IMR-90 (cell line): ENCODE data around the gene REC114. TPM values are rescaled to one million over a fixed set of nuclear protein-coding genes. Genes with fewer than 3 reads are reported as not detected.

Experiments
- ATAC-seq: fragments of 200-7000 bp; cut with Tn5 transposase; 2 replicates; pipeline ENCODE4 v1.9.1; 2020; ENCODE audit warnings: low read depth, mild to moderate bottlenecking, moderate library complexity
- BruUV-seq: library from RNA; stranded (reverse); fragments of 400-500 nt; replicated peaks from 2 replicates; lab custom pipeline; 2021; lab: Mats Ljungman, UMichigan
- CTCF ChIA-PET: fragments of 300-600 bp; formaldehyde crosslinking; extraction: SDS; loops from one replicate; lab custom pipeline; 2021; ENCODE audit warnings: antibody characterized with exemption; lab: Yijun Ruan, JAX
- POLR2A ChIA-PET: fragments of 300-600 bp; sonication (Branson Sonifier 250); formaldehyde crosslinking; loops from one replicate; lab custom pipeline; 2022; ENCODE audit warnings: antibody characterized with exemption; ENCODE audit not compliant: unreplicated experiment; lab: Charles Lee
- DNase-seq: peaks from one replicate; pipeline ENCODE4 v3.0.0; 2013
- H2AFZ ChIP-seq: replicated peaks from 2 replicates; pipeline ENCODE3; 2013; ENCODE audit warnings: low read length, mild to moderate bottlenecking; ENCODE audit not compliant: poor library complexity
- H2AK5ac ChIP-seq: 2 replicates; pipeline ENCODE4 v1.6.1; 2013; ENCODE audit warnings: low read depth, low read length, inconsistent platforms
- H2AK9ac ChIP-seq: replicated peaks from 2 replicates; pipeline ENCODE3; 2013; ENCODE audit warnings: mild to moderate bottlenecking, low read depth, low read length, moderate library complexity; ENCODE audit not compliant: poor library complexity
- H2BK120ac ChIP-seq: 2 replicates; pipeline ENCODE4 v1.6.1; 2013; ENCODE audit warnings: low read depth, low read length, inconsistent platforms
- H2BK15ac ChIP-seq: 3 replicates; pipeline ENCODE4 v1.6.1; 2013; ENCODE audit warnings: low read depth, low read length, inconsistent platforms
- H2BK20ac ChIP-seq: 2 replicates; pipeline ENCODE4 v1.6.1; 2013; ENCODE audit warnings: low read depth, mild to moderate bottlenecking, inconsistent platforms, low read length, moderate library complexity
- H2BK5ac ChIP-seq: 2 replicates; pipeline ENCODE4 v1.6.1; 2013; ENCODE audit warnings: mild to moderate bottlenecking, low read depth, low read length, inconsistent platforms; ENCODE audit not compliant: poor library complexity, severe bottlenecking
- H3K14ac ChIP-seq: replicated peaks from 2 replicates; pipeline ENCODE4 v1.6.1; 2013; ENCODE audit warnings: low read depth, low read length, inconsistent platforms
- H3K18ac ChIP-seq: 2 replicates; pipeline ENCODE4 v1.6.1; 2013; ENCODE audit warnings: low read depth, low read length, control low read depth
- H3K23ac ChIP-seq: 2 replicates; pipeline ENCODE4 v1.6.1; 2013; ENCODE audit warnings: low read depth, low read length, inconsistent platforms
- H3K27ac ChIP-seq: 2 replicates; pipeline ENCODE4 v1.5.1; 2013; ENCODE audit warnings: mild to moderate bottlenecking, control low read depth, low read length; ENCODE audit not compliant: insufficient read depth
- H3K27me3 ChIP-seq: 2 replicates; pipeline ENCODE4 v1.6.1; 2013; ENCODE audit warnings: low read length; ENCODE audit not compliant: control insufficient read depth, insufficient read depth
- H3K36me3 ChIP-seq: 2 replicates; pipeline ENCODE4 v1.6.1; 2013; ENCODE audit warnings: low read length, mixed read lengths; ENCODE audit not compliant: control insufficient read depth, insufficient read depth
- H3K4ac ChIP-seq: 2 replicates; pipeline ENCODE4 v1.6.1; 2013; ENCODE audit warnings: low read depth, low read length, inconsistent platforms
- H3K4me1 ChIP-seq: 2 replicates; pipeline ENCODE4 v1.6.1; 2013; ENCODE audit warnings: low read length, mixed read lengths; ENCODE audit not compliant: control insufficient read depth, insufficient read depth
- H3K4me2 ChIP-seq: 2 replicates; pipeline ENCODE4 v1.6.1; 2013; ENCODE audit warnings: low read depth, mild to moderate bottlenecking, control low read depth, low read length, moderate library complexity
- H3K4me3 ChIP-seq: 2 replicates; pipeline ENCODE4 v1.5.1; 2013; ENCODE audit warnings: low read depth, mild to moderate bottlenecking, control low read depth, low read length, moderate library complexity; ENCODE audit not compliant: insufficient read depth
- H3K56ac ChIP-seq: 2 replicates; pipeline ENCODE4 v1.6.1; 2013; ENCODE audit warnings: low read length, inconsistent platforms; ENCODE audit not compliant: insufficient read depth; ENCODE audit errors: extremely low read depth
- H3K79me1 ChIP-seq, 2 experiments: 2 replicates each; pipeline ENCODE4 v1.6.1; 2013; ENCODE audit warnings: low read length in 2 of 2, inconsistent platforms in 1 of 2, low read depth in 1 of 2
- H3K9ac ChIP-seq: 2 replicates; pipeline ENCODE4 v1.6.1; 2013; ENCODE audit warnings: low read depth, low read length, control low read depth
- H3K9me1 ChIP-seq: 2 replicates; pipeline ENCODE4 v1.6.1; 2013; ENCODE audit warnings: low read length, inconsistent platforms; ENCODE audit not compliant: insufficient read depth
- H3K9me3 ChIP-seq: 2 replicates; pipeline ENCODE4 v1.6.1; 2013; ENCODE audit warnings: low read length; ENCODE audit not compliant: control insufficient read depth, insufficient read depth
- H4K20me1 ChIP-seq: 2 replicates; pipeline ENCODE4 v1.6.1; 2013; ENCODE audit warnings: low read length, inconsistent platforms; ENCODE audit not compliant: insufficient read depth
- H4K5ac ChIP-seq: 2 replicates; pipeline ENCODE4 v1.6.1; 2013; ENCODE audit warnings: mild to moderate bottlenecking, low read depth, low read length, control low read depth
- H4K8ac ChIP-seq, 2 experiments: 2 replicates each; pipeline ENCODE4 v1.6.1; 2013; ENCODE audit warnings: low read depth in 2 of 2, low read length in 2 of 2, control low read depth in 1 of 2, inconsistent platforms in 1 of 2
- H4K91ac ChIP-seq: 2 replicates; pipeline ENCODE4 v1.6.1; 2013; ENCODE audit warnings: low read depth, low read length, inconsistent platforms; ENCODE audit not compliant: insufficient read depth
- BHLHE40 ChIP-seq: fragments of 150-350 bp; IDR thresholded peaks from 2 replicates; pipeline ENCODE4 v1.6.1; 2016; ENCODE audit warnings: mild to moderate bottlenecking, low read depth, low read length
- CEBPB ChIP-seq: IDR thresholded peaks from 2 replicates; pipeline ENCODE4 v1.6.1; 2012; ENCODE audit warnings: low read depth, low read length, improper control_type of control experiment
- FOS ChIP-seq: fragments of 150-350 bp; IDR thresholded peaks from 2 replicates; pipeline ENCODE4 v1.6.1; 2016; ENCODE audit warnings: low read depth, low read length
- MAFK ChIP-seq: IDR thresholded peaks from 2 replicates; pipeline ENCODE4 v1.6.1; 2012; ENCODE audit warnings: low read depth, low read length, improper control_type of control experiment
- MAZ ChIP-seq: IDR thresholded peaks from 2 replicates; pipeline ENCODE4 v1.6.1; 2012; ENCODE audit warnings: low read depth, mild to moderate bottlenecking, low read length, improper control_type of control experiment, moderate library complexity, borderline replicate concordance
- MXI1 ChIP-seq: IDR thresholded peaks from 2 replicates; pipeline ENCODE4 v1.6.1; 2012; ENCODE audit warnings: low read depth, mild to moderate bottlenecking, low read length, moderate library complexity, borderline replicate concordance
- NFE2L2 ChIP-seq: fragments of 150-350 bp; IDR thresholded peaks from 2 replicates; pipeline ENCODE4 v1.6.1; 2016; ENCODE audit warnings: low read depth, mild to moderate bottlenecking, low read length
- POLR2A ChIP-seq: IDR thresholded peaks from 2 replicates; pipeline ENCODE4 v1.6.1; 2012; ENCODE audit warnings: mild to moderate bottlenecking, low read depth, low read length
- RAD21 ChIP-seq: IDR thresholded peaks from 2 replicates; pipeline ENCODE4 v1.6.1; 2012; ENCODE audit warnings: low read length, improper control_type of control experiment
- RCOR1 ChIP-seq: IDR thresholded peaks from 2 replicates; pipeline ENCODE4 v1.6.1; 2012; ENCODE audit warnings: mild to moderate bottlenecking, low read length, improper control_type of control experiment; ENCODE audit not compliant: insufficient replicate concordance
- RFX5 ChIP-seq: IDR thresholded peaks from 2 replicates; pipeline ENCODE4 v1.8.0; 2012; ENCODE audit warnings: low read depth, mild to moderate bottlenecking, low read length, moderate library complexity
- SMC3 ChIP-seq: fragments of 150-350 bp; IDR thresholded peaks from 2 replicates; pipeline ENCODE4 v1.6.1; 2016; ENCODE audit warnings: low read depth, mild to moderate bottlenecking, antibody characterized with exemption, low read length, moderate library complexity
- WGBS, 2 experiments: methylation state at CpG; one replicate each; pipeline versions ENCODE4 v1.1.5 to v1.1.7; 2013; ENCODE audit warnings: missing lambda C conversion rate in 2 of 2; ENCODE audit not compliant: insufficient read length in 1 of 2; ENCODE audit errors: extremely low coverage in 2 of 2; 5-methylcytosine and 5-hydroxymethylcytosine counted together
- dilution Hi-C: fragments of 300-500 bp; cut with HindIII; formaldehyde crosslinking; loops from one replicate; pipeline ENCODE4 v1.14.3; 2018; ENCODE audit warnings: low sequenced_read_pairs; ENCODE audit not compliant: unreplicated experiment
- in situ Hi-C: fragments of 300-500 bp; cut with MboI; formaldehyde crosslinking; loops from 3 replicates; pipeline ENCODE4 v1.14.3; 2019; ENCODE audit warnings: low sequenced_read_pairs, inconsistent platforms, mixed read lengths
- intact Hi-C: fragments of 100-400 bp; cut with micrococcal nuclease; formaldehyde crosslinking; loops from 2 replicates; pipeline ENCODE4 v1.10.0; 2022
- polyA plus RNA-seq, 3 experiments: library from polyadenylated mRNA; depleted of rRNA; stranded (reverse); fragments of >200 nt; gene quantifications; 2 replicates each; pipeline ENCODE4 v1.2.3, GENCODE V29; 2012; ENCODE audit warnings: low replicate concordance in 1 of 3
- total RNA-seq: library from RNA; depleted of rRNA; stranded (reverse); fragments of >200 nt; gene quantifications from 2 replicates; pipeline ENCODE4 v1.2.3, GENCODE V29; 2012
- TF ChIP-seq, protein P1 (sequence below): conservative IDR thresholded peaks from 2 replicates; pipeline ENCODE4 v1.5.1; 2012; ENCODE audit warnings: mild to moderate bottlenecking, low read depth, low read length, improper control_type of control experiment
- TF ChIP-seq, protein P2 (sequence below): fragments of 150-350 bp; IDR thresholded peaks from 2 replicates; pipeline ENCODE4 v1.6.1; 2016; ENCODE audit warnings: low read depth, mild to moderate bottlenecking, low read length, moderate library complexity, borderline replicate concordance
- TF ChIP-seq, protein P3 (sequence below): fragments of 150-350 bp; IDR thresholded peaks from 2 replicates; pipeline ENCODE4 v1.6.1; 2017; ENCODE audit warnings: mild to moderate bottlenecking, antibody characterized with exemption, low read length, low read depth

Gene REC114
- total and polyA plus RNA-seq, 2 of the 4 experiments (the other 2 are of a cell fraction), result not detected

DNA sequence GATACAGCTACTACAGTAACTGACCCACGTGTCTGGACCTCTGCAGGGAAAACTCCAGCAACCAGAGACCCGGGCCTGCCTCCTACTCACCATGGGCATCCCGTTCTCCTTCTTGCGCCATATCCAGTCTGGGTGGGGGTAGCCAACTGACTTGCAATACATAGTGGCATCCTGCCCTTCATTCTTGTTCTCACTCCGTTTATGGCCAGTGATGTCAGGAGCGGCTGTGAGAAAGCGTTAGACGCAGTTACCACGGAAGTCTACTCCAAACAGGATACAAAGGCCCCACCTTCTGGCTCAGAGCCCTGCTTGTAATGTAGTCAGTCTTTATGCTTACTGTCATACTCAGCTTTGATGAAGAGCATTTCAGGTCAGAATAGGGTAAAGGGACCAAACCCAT lies 130.6 kb downstream of the REC114 start:
- Histone ChIP-seq H3K23ac (0 out of 2 replicates have a peak overlapping the region, but pooled peaks have one; percentile 18), H3K27me3 (no peaks in the 10 kb centered on the region), H3K9ac (no peak overlapping the region), H2BK5ac (peak overlapping the region; percentile 8), H3K36me3 (peaks cover 50% of the 10 kb centered on the region), H3K9me1 (peaks cover 7% of the 10 kb centered on the region; the same call in 1 of the 2 replicates), H4K91ac (no peak overlapping the region), H3K4me1 (peaks cover 5% of the 10 kb centered on the region), H2BK120ac (no peak overlapping the region), H3K14ac (no peak overlapping the region), H3K56ac (no peak overlapping the region), H3K4ac (peak overlapping the region; percentile 20; the same call in 1 of the 2 replicates), H2AFZ (peak overlapping the region; percentile 16), H3K27ac (peak overlapping the region; percentile 23; the same call in 1 of the 2 replicates), H3K4me3 (no peak overlapping the region), H3K18ac (no peak overlapping the region), H2AK9ac (no peak overlapping the region), H3K9me3 (no peaks in the 10 kb centered on the region), H2BK20ac (no peak overlapping the region; the same call in 1 of the 2 replicates), H3K4me2 (peak overlapping the region; percentile 14; the same call in 1 of the 2 replicates), H2AK5ac (no peak overlapping the region), H4K20me1 (peaks cover 14% of the 10 kb centered on the region), H4K5ac (no peak overlapping the region), H4K8ac (peak overlapping the region in 1 of 2 experiments; percentile 25; a peak in 1 of 4 replicates), H2BK15ac (no peak overlapping the region), H3K79me1 (peaks cover 21 to 54% of the 10 kb centered on the region in 2 experiments; a peak in 3 of 4 replicates)
- dilution Hi-C loops, result no loop called here
- whole genome bisulfite sequencing, 2 experiments, result no CpG with 5 or more reads among the region's 9 CpGs
- POLR2A ChIA-PET, result no interaction called here
- ATAC-seq (peak; percentile 77), DNase-seq (peak; percentile 97)
- BruUV-seq, result no TSS peak
- CTCF ChIA-PET, result interaction anchor here (0.7 kb wide), 1 partner anchor 79 kb away, joined by 3 read pairs; no protein-coding TSS in a partner anchor
- intact Hi-C loops, result no loop called here
- in situ Hi-C loops, result loop anchor here (5.0 kb wide), 1 partner anchor 59 kb away; the partner anchor contains the start of gene NPTN
- TF ChIP-seq RFX5 (no peak), RCOR1 (no peak), SMC3 (peak; percentile 13; the same call in 1 of the 2 replicates), FOS (no peak), MXI1 (peak; percentile 40; the same call in 1 of the 2 replicates), POLR2A (no peak), MAZ (no peak; the same call in 1 of the 2 replicates), RAD21 (no peak; the same call in 1 of the 2 replicates), BHLHE40 (no peak; the same call in 1 of the 2 replicates), NFE2L2 (no peak), CEBPB (peak; percentile 99), MAFK (no peak)
- TF ChIP-seq, protein P1, sequence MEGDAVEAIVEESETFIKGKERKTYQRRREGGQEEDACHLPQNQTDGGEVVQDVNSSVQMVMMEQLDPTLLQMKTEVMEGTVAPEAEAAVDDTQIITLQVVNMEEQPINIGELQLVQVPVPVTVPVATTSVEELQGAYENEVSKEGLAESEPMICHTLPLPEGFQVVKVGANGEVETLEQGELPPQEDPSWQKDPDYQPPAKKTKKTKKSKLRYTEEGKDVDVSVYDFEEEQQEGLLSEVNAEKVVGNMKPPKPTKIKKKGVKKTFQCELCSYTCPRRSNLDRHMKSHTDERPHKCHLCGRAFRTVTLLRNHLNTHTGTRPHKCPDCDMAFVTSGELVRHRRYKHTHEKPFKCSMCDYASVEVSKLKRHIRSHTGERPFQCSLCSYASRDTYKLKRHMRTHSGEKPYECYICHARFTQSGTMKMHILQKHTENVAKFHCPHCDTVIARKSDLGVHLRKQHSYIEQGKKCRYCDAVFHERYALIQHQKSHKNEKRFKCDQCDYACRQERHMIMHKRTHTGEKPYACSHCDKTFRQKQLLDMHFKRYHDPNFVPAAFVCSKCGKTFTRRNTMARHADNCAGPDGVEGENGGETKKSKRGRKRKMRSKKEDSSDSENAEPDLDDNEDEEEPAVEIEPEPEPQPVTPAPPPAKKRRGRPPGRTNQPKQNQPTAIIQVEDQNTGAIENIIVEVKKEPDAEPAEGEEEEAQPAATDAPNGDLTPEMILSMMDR, result no peak
- TF ChIP-seq, protein P2, sequence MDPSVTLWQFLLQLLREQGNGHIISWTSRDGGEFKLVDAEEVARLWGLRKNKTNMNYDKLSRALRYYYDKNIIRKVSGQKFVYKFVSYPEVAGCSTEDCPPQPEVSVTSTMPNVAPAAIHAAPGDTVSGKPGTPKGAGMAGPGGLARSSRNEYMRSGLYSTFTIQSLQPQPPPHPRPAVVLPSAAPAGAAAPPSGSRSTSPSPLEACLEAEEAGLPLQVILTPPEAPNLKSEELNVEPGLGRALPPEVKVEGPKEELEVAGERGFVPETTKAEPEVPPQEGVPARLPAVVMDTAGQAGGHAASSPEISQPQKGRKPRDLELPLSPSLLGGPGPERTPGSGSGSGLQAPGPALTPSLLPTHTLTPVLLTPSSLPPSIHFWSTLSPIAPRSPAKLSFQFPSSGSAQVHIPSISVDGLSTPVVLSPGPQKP, result no peak
- TF ChIP-seq, protein P3, sequence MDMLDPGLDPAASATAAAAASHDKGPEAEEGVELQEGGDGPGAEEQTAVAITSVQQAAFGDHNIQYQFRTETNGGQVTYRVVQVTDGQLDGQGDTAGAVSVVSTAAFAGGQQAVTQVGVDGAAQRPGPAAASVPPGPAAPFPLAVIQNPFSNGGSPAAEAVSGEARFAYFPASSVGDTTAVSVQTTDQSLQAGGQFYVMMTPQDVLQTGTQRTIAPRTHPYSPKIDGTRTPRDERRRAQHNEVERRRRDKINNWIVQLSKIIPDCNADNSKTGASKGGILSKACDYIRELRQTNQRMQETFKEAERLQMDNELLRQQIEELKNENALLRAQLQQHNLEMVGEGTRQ, result peak; percentile 39; the same call in 1 of the 2 replicates
